GM12874 (cell line): ENCODE measurements around the gene CYB5B.

Source experiments
- CTCF ChIP-seq: IDR thresholded peaks from 2 replicates; pipeline ENCODE4 v1.5.1; 2011; ENCODE audit warnings: low read depth, mild to moderate bottlenecking, control low read depth, low read length, moderate library complexity; ENCODE audit not compliant: insufficient read depth

CYB5B gene

GRCh38 chr16:69483611-69484010, 59.2 kb downstream of the CYB5B start:
- TF ChIP-seq CTCF: no peak

GRCh38 chr16:69485361-69485760, 60.9 kb downstream of the CYB5B start:
- TF ChIP-seq CTCF: no peak

GRCh38 chr16:69485816-69486215, 61.4 kb downstream of the CYB5B start:
- no peak for TF ChIP-seq CTCF

GRCh38 chr16:69486272-69486671, 61.9 kb downstream of the CYB5B start:
- TF ChIP-seq CTCF: no peak

GRCh38 chr16:69486724-69487123, 62.3 kb downstream of the CYB5B start:
- no peak for TF ChIP-seq CTCF

GRCh38 chr16:69490707-69491324, 66.4 kb downstream of the CYB5B start:
- no peak for TF ChIP-seq CTCF

GRCh38 chr16:69494991-69495392, 70.6 kb downstream of the CYB5B start:
- TF ChIP-seq CTCF: peak; percentile 52
